Articular chondrocyte of knee joint (primary cell): ENCODE data around the gene PALM3. TPM values are rescaled to one million over a fixed set of nuclear protein-coding genes. Genes with fewer than 3 reads are reported as not detected.

Experiments
- total RNA-seq: library from RNA; depleted of rRNA; stranded (reverse); fragments of >200 nt; gene quantifications from 2 replicates; pipeline ENCODE4 v1.2.3, GENCODE V29; 2012

The PALM3 gene, protein sequence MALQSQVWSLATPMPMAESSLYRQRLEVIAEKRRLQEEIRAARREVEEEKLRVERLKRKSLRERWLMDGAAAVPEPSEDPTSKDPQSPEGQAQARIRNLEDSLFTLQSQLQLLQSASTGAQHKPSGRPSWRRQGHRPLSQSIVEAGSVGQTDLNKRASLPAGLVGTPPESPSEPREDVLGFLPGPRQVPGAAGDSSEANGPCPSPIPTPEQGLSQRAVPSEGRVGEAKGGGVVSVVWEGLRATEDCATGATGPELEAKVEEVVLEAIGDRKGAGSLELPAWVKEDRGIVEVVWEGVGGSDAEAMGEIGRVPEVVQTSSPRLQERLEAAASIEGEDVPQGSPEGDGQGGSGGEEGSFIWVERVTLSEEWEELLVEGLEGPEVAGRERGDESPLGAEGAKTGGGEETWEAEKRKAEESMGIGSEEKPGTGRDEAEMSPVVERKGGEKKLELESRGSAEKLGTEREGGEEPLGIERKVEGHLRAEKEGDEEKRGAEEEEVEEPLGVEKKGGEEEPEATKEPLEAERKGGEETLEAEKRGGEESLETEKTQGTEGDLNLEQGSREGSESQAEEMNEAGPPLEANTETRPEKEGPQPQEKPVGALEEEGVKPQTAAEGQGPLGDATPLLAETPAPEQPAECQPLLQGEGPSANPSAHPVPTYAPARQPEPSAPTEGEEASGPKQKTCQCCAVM
- under 0.01 TPM in 2 replicates for total RNA-seq

DNA sequence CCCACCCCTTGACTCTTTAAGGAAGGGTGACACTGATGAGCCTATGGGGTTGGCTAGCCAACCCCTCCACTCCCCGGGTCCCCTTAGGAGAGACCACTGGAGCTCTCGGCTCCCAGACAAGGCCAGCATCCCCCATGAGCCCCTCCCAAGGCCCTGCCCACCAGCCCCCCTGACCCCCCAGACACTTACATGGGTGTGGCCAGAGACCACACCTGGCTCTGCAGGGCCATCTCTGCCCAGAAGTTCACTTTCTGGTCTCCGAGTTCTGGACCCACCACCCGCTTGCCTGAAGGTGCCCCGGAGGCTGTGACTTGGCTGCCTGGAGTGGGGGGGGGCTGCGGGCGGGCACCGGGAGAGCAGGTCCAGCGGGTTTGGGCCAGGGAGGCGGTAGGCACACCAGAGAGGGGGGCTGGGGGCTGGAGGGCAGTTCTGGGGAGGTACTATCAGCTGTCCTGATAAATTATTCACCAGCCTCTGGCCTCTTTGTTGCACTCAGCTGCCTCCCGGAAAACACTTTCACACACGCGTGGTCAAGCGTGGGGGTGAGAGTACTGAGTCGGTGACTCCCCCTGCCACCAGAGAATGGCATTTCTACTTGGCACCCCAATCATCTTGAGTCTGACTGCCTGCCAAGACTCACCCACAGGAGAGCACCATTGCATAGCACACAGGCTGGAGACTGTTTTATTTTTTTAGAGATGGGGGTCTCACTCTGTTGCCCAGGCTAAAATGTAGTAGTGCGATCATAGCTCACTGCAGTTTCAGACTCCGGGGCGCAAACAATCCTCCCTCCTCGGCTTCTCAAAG lies at the start of gene PALM3:
PALM3 (minus strand) TSS at position 326 of the 807 bp plus-strand sequence; CDS start at position 230, 96 bp downstream.

DNA sequence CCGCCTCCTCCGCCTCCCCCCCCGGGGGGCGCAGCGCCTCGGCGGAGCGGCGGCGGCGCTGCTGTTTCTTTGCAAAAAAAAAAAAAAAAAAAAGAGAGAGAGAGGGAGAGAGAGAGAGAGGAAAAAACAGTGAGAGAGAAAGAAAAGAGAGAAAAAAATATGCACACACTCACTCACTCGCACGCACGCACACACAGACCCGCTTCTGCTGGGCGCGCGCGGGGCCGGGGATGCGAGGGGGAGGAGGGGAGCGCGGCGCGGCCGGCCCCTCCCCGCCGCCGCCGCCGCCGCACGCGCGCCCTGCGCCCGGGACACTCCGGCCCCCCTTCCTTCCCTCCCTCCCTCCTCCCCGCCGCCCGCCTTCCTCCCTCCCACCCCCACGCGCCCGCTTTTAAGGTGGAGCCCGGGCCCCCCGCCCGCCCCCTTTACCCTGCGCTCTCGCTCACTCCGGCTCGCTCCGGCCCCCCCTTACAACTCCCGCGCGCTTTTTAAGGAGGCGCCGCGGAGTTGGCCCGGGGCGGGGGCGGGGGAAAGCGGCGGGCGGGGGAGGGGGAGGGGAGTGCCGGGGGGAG lies 28.7 kb upstream of the PALM3 start, which contains the start of gene SAMD1:
SAMD1 (minus strand) TSS at position 243 of the 572 bp plus-strand sequence.

DNA sequence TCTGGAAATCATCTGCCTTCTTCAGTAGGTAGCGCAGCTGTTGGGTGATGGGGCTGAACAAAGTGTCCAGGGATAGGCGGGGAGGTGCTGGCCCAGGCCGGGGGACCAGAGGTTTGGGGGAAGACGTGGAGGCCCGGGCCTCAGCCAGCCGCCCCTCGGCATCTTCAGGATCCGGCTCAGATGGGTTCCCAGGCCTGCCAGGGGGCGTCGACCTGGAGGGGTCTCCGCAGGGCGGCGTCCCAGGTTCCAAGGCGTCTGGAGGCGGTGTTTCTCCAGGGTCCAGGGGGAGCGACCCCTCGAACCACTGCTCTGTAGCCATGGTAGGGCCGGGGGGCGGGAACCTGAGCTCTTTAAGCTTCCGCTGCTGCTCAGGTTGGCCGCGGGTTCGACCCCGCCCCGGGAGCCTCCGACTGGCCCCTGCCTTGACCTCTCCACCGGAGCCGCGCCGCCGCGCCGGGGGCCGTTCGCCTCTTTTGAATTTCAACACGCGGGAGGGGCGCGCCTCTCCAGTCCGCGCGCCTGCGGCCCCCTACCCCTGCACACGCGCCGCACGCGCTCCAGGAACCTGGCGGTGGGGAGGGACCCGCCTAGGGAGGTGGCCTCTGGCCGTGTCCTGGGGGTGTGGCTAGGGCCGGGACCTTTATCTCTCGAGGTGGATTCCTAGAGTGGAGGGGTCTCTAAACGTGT lies 23.6 kb upstream of the PALM3 start, which contains the start of gene C19orf67:
C19orf67 (minus strand) TSS at position 475 of the 687 bp plus-strand sequence; CDS start at position 319, 156 bp downstream.

DNA sequence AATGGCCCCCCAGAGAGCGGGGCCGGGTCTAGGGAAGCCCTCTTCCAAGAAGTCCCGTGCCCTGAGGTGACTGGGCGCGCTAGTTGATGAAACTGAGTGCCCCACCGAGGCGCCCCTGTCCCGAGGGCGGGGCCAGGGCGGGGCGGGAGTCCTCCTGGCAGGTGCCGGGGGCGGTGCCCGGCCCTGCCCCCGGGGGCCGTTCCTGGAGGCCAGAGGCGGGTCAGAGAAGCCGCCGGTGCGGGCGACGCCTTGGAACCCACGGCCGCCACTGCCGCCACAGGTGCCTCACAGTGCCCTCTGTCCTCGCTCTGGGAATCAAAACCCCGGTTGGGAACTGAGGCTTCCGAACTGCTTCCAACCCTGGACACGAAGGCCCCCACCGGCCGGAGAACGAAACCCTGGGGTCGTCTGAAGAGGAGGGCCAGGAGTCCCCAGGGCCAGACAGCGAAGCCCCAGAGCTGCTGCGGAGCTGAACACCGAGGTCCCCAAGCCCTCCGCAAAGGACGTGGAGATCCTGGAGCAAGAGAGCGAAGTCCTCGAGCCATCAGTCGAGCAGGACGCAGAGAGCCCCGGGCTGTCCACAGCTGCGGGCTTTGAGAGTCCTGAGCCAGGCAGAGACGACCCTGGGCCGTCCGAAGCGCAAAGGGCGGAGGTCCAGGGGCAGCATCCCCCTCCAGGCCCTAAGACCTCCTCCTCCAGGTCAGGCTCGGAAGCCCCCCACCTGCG lies 10.8 kb upstream of the PALM3 start, which contains the start of gene MISP3:
MISP3 (plus strand) TSS at position 252 of the 726 bp plus-strand sequence. CDS start 524 bp downstream, outside the sequence.

DNA sequence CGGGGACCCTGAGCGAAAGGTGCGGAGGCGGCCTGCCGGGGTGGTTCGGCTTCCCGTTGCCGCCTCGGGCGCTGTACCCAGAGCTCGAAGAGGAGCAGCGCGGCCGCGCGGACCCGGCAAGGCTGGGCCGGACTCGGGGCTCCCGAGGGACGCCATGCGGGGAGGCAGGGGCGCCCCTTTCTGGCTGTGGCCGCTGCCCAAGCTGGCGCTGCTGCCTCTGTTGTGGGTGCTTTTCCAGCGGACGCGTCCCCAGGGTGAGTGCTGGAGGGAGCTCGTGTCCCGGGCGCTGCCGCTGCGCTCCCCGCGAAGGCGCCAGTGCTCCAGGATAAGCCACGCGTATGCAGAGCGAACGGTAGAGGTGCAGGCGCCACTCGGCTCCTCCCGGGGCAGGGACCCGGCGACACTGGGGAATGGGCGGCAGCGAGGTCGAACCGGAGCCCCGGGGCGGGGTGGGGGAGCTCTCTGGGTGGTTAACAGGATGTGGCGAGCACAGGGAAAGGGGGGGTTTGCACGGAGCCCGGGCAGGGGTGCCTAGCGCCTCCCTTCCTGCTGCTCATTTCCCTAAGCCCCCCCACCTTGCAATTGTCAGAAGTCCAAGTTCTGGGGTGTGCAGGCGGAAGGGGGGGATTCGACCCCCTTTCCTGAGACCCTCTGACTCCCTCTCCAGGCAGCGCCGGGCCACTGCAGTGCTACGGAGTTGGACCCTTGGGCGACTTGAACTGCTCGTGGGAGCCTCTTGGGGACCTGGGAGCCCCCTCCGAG lies 30.0 kb downstream of the PALM3 start, which contains the start of gene IL27RA:
IL27RA (plus strand) TSS at position 44 of the 762 bp plus-strand sequence; CDS start at position 155, 111 bp downstream.

DNA sequence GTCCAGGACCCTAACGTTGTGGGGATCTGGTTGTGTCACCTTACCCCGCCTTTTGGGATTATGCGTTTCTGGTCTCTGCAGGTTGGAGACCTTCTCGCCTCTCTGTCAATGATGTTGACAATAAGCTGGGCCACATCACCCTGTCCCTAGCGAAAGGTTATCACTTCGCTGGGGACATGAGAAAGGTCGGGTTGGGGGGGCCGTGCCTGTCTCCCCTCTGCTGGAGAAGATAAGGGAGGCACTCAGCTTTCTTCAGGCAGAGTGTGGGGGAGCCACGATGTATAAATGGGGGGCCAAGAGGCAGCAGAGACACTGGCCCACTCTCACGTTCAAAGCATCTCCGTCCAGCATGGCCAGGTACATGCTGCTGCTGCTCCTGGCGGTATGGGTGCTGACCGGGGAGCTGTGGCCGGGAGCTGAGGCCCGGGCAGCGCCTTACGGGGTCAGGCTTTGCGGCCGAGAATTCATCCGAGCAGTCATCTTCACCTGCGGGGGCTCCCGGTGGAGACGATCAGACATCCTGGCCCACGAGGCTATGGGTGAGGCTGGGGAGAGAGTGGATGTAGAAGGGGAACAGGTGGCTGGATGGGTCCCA lies 33.9 kb downstream of the PALM3 start, which contains the start of gene RLN3:
RLN3 (plus strand) TSS at position 293 of the 595 bp plus-strand sequence; CDS start at position 350, 57 bp downstream.

DNA sequence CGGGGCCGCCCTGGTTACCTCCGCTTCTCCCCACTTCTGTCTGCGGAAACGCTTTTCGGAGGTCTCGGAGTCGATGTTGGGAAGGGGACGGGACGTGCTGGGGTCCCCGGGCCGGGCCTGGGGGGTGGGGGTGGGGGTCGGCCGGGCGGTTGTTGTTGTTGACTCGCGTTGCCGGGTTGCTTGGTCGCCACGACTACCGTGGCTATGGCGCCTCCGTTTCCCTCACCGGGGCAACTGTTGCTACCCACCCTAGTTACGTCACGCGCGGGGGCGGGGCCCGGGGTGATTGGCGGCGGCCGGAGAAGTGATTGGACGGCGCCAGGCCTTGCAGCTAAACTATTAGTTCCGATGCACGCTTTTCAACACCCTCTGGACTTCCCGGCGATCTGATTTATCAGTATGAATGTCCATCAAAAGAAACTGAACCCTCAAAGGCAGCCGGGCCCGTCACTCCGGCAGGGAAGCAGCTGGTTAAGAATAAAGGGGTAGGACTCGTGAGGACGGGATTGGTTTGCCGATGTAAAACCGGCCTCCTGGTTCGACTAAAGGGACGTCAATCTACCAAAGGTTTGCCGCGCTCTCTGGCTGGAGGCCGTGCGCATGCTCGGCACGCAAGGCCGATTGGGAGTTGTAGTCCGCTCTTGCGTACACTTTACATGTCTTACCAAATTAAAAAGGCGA lies 55.7 kb downstream of the PALM3 start, which contains the start of gene RFX1:
RFX1 (minus strand) TSS at position 236 of the 681 bp plus-strand sequence. CDS start 12,477 bp downstream, outside the sequence.

Other genes with a start within 250 kb of the PALM3 start
- gene NANOS3, start 184.9 kb downstream of the PALM3 start, total RNA-seq: not detected in 2 replicates
- 0.54 and 0.65 TPM in 2 replicates for gene BRME1, start 156.0 kb downstream of the PALM3 start, total RNA-seq
- gene CC2D1A, start 155.9 kb downstream of the PALM3 start, total RNA-seq: 15.5 and 17.0 TPM in 2 replicates
- 7.6 and 8.6 TPM in 2 replicates for gene PODNL1, start 123.7 kb downstream of the PALM3 start, total RNA-seq
- 7.7 and 8.6 TPM in 2 replicates for gene DCAF15, start 109.6 kb downstream of the PALM3 start, total RNA-seq
- 2.1 and 2.6 TPM in 2 replicates for gene RFX1, start 55.8 kb downstream of the PALM3 start, total RNA-seq
- not detected in 2 replicates for gene RLN3, start 33.9 kb downstream of the PALM3 start, total RNA-seq
- 1.4 and 2.0 TPM in 2 replicates for gene IL27RA, start 30.3 kb downstream of the PALM3 start, total RNA-seq
- gene MISP3, start 10.7 kb upstream of the PALM3 start, total RNA-seq: 0.22 and 0.26 TPM in 2 replicates
- gene C19orf67, start 23.7 kb upstream of the PALM3 start, total RNA-seq: not detected in 2 replicates
- 18.6 and 19.3 TPM in 2 replicates for gene SAMD1, start 28.7 kb upstream of the PALM3 start, total RNA-seq
- gene PRKACA, start 55.7 kb upstream of the PALM3 start, total RNA-seq: 43.5 and 46.8 TPM in 2 replicates
- 5.0 and 8.8 TPM in 2 replicates for gene ASF1B, start 74.5 kb upstream of the PALM3 start, total RNA-seq
- 4.1 and 4.8 TPM in 2 replicates for gene ADGRL1, start 144.1 kb upstream of the PALM3 start, total RNA-seq